RWPE2 (cell line): ENCODE measurements around the gene MYO18B.

Experiments used
- ATAC-seq: fragments of 200-7000 bp; cut with Tn5 transposase; 3 replicates; pipeline ENCODE4 v1.9.1; 2021; ENCODE audit warnings: low read depth
- DNase-seq: peaks from one replicate; pipeline ENCODE4 v3.0.0-alpha.2; 2020; ENCODE audit warnings: low spot score
- H3K27ac ChIP-seq: fragments of 450-650 bp; 2 replicates; pipeline ENCODE4 v1.5.1; 2017; ENCODE audit warnings: mild to moderate bottlenecking; ENCODE audit not compliant: poor library complexity, severe bottlenecking
- H3K27me3 ChIP-seq: fragments of 250-450 bp; sonication (Bioruptor Pico); 2 replicates; pipeline ENCODE4 v1.5.1; 2021; ENCODE audit warnings: mild to moderate bottlenecking, moderate library complexity; ENCODE audit not compliant: insufficient read depth, poor library complexity, severe bottlenecking
- H3K36me3 ChIP-seq: fragments of 250-450 bp; sonication (Bioruptor Pico); 2 replicates; pipeline ENCODE4 v1.5.1; 2020; ENCODE audit warnings: low read depth, mild to moderate bottlenecking, moderate library complexity
- H3K4me1 ChIP-seq: fragments of 250-450 bp; sonication (Bioruptor Pico); 2 replicates; pipeline ENCODE4 v1.5.1; 2021; ENCODE audit warnings: mild to moderate bottlenecking, moderate library complexity; ENCODE audit not compliant: insufficient read depth, poor library complexity, severe bottlenecking
- H3K4me3 ChIP-seq: fragments of 250-450 bp; sonication (Bioruptor Pico); 2 replicates; pipeline ENCODE4 v1.5.1; 2021; ENCODE audit warnings: mild to moderate bottlenecking, moderate library complexity; ENCODE audit not compliant: severe bottlenecking
- H3K9me3 ChIP-seq: fragments of 250-450 bp; sonication (Bioruptor Pico); 2 replicates; pipeline ENCODE4 v1.5.1; 2021; ENCODE audit warnings: mild to moderate bottlenecking, moderate library complexity; ENCODE audit not compliant: severe bottlenecking
- TF ChIP-seq, protein P1 (sequence below): fragments of 450-650 bp; IDR thresholded peaks from one replicate; pipeline ENCODE4 v1.5.1; 2017; ENCODE audit warnings: mild to moderate bottlenecking, moderate library complexity; ENCODE audit not compliant: poor library complexity, severe bottlenecking

The MYO18B gene

GRCh38 chr22:25837288-25837900, 95.4 kb downstream of the MYO18B start:
- H3K27ac ChIP-seq: no peak overlapping the region
- H3K4me1 ChIP-seq: no peaks in the 10 kb centered on the region
- ATAC-seq (no peak), DNase-seq (no peak)
- TF ChIP-seq, protein P1, sequence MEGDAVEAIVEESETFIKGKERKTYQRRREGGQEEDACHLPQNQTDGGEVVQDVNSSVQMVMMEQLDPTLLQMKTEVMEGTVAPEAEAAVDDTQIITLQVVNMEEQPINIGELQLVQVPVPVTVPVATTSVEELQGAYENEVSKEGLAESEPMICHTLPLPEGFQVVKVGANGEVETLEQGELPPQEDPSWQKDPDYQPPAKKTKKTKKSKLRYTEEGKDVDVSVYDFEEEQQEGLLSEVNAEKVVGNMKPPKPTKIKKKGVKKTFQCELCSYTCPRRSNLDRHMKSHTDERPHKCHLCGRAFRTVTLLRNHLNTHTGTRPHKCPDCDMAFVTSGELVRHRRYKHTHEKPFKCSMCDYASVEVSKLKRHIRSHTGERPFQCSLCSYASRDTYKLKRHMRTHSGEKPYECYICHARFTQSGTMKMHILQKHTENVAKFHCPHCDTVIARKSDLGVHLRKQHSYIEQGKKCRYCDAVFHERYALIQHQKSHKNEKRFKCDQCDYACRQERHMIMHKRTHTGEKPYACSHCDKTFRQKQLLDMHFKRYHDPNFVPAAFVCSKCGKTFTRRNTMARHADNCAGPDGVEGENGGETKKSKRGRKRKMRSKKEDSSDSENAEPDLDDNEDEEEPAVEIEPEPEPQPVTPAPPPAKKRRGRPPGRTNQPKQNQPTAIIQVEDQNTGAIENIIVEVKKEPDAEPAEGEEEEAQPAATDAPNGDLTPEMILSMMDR: no peak
- H3K36me3 ChIP-seq: no peaks in the 10 kb centered on the region
- H3K27me3 ChIP-seq: no peaks in the 10 kb centered on the region
- H3K9me3 ChIP-seq: no peaks in the 10 kb centered on the region
- H3K4me3 ChIP-seq: no peak overlapping the region

GRCh38 chr22:25838960-25839741, 97.2 kb downstream of the MYO18B start:
- Histone ChIP-seq H3K4me3 (no peak overlapping the region), H3K36me3 (no peaks in the 10 kb centered on the region), H3K27ac (no peak overlapping the region), H3K27me3 (no peaks in the 10 kb centered on the region), H3K4me1 (no peaks in the 10 kb centered on the region), H3K9me3 (no peaks in the 10 kb centered on the region)
- TF ChIP-seq, protein P1: no peak
- no peak for DNase-seq
- no peak for ATAC-seq

- no peak overlapping the region for H3K4me3 ChIP-seq
- DNase-seq (no peak), ATAC-seq (no peak)
- H3K9me3 ChIP-seq: no peaks in the 10 kb centered on the region
- no peak overlapping the region for H3K27ac ChIP-seq
- no peaks in the 10 kb centered on the region for H3K36me3 ChIP-seq
- no peaks in the 10 kb centered on the region for H3K27me3 ChIP-seq
- TF ChIP-seq, protein P1: no peak
- H3K4me1 ChIP-seq: no peaks in the 10 kb centered on the region
These were observed 97.8 kb downstream of the MYO18B start for GRCh38 chr22:25839755-25840154.

DNA sequence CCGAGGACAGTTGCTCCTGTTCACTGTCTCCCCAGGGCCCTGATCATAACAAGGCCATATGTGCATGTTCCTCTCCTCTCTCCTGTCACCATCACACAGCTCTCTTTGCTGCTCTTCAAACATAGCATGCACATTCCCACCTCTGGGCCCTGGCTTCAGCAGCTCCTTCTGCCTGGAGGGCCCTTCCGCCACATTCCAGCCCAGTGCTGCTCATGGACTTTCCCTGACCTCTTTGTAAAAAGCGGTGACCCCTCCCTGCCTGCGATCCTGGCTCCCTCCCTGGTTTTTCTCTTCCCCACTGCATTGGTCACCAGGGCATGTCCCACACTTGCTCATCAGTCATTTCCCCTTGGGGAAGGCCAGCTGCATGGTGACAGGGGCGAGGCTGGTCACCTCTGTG, 98.2 kb downstream of the MYO18B start:
- Histone ChIP-seq H3K27me3 (no peaks in the 10 kb centered on the region), H3K4me1 (no peaks in the 10 kb centered on the region), H3K9me3 (no peaks in the 10 kb centered on the region), H3K36me3 (no peaks in the 10 kb centered on the region), H3K27ac (no peak overlapping the region), H3K4me3 (no peak overlapping the region)
- no peak for ATAC-seq
- DNase-seq: no peak
- TF ChIP-seq, protein P1: no peak

DNA sequence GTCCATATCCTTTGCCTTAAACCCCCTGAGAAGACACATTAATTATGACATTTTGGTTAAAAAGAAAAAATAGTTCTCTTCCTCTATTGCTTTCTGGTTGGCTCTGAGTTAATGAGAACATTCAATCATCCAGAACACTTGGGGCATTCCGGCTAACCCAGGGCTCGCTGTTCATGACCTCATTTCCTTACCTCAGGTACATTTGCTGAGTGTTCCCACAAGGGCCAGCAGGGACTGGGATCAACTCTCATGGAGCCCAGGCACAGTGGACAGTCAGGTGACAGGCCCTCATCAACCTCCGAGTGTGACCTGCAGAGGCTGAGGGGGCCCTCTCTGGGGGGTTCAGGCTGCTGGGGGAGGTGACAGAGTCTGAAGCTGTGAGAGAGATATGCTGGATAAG, 98.9 kb downstream of the MYO18B start:
- H3K36me3 ChIP-seq: no peaks in the 10 kb centered on the region
- no peak for DNase-seq
- no peak overlapping the region for H3K4me3 ChIP-seq

More for the DNA sequence above, 98.9 kb downstream of the MYO18B start:
- H3K4me1 ChIP-seq: no peaks in the 10 kb centered on the region
- H3K9me3 ChIP-seq: no peaks in the 10 kb centered on the region
- no peak for ATAC-seq
- TF ChIP-seq, protein P1: no peak
- H3K27ac ChIP-seq: no peak overlapping the region
- no peaks in the 10 kb centered on the region for H3K27me3 ChIP-seq
